ENCODE data around the gene CPED1. TPM values are rescaled to one million over a fixed set of nuclear protein-coding genes. Genes with fewer than 3 reads are reported as not detected.
"Not testable (repeated sequence)": the region's sequence is repeated elsewhere in the genome, so short reads cannot be mapped to it uniquely, and the experiment has no call there.

CPED1 gene
- total RNA-seq, 2 donors from 2014 or later: not detected

DNA sequence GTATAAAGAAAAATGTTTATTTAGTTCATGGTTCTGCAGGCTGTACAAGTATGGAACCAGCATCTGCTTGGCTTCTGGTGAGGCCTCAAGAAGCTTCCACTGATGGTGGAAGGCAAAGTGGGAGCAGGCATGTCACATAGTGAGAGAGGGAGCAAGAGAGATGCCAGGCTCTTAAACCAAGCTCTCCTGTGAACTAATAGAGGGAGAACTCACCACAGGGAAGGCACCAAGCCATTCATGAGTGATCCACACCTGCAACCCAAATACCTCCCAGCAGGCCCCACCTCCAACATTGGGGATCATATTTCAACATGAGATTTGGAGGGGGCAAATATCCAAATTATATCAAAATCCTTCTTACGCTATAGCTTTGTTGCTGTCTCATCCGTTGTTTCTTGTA, 113.1 kb downstream of the CPED1 start:
- no peak overlapping the region for H3K27ac Mint-ChIP-seq
- H3K27me3 Mint-ChIP-seq: peaks cover 13% of the 10 kb centered on the region
- H3K4me3 Mint-ChIP-seq: no peak overlapping the region
- H3K36me3 Mint-ChIP-seq (ENCODE audit: low read depth): no peaks in the 10 kb centered on the region
- no peaks in the 10 kb centered on the region for H3K4me1 Mint-ChIP-seq
- ATAC-seq (replicated peaks): no peak
- H3K9me3 Mint-ChIP-seq: no peaks in the 10 kb centered on the region

DNA sequence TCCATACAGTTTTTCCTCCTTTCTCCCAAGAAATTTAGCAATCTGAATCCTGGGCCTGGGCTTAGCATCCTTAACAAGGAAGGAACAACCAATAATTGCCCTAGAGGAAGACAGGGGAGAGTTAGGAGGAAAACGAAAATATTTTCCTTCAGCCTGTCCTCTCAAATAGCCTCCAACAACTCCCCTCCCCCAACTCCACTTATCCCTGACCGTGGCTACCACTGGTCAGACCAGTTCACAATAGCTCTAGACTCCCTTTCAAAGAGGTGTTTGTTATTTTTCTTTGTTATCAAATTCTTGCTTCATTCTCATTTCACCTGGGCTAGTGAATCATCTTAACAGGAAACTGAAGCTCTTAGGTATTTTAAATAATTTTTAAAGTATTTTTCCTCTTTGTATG, 114.1 kb downstream of the CPED1 start:
- H3K4me3 Mint-ChIP-seq: no peak overlapping the region
- H3K27ac Mint-ChIP-seq: no peak overlapping the region
- ATAC-seq (replicated peaks): no peak
- no peaks in the 10 kb centered on the region for H3K9me3 Mint-ChIP-seq
- H3K4me1 Mint-ChIP-seq: no peaks in the 10 kb centered on the region
- peaks cover 14% of the 10 kb centered on the region for H3K27me3 Mint-ChIP-seq
- no peaks in the 10 kb centered on the region for H3K36me3 Mint-ChIP-seq (ENCODE audit: low read depth)

DNA sequence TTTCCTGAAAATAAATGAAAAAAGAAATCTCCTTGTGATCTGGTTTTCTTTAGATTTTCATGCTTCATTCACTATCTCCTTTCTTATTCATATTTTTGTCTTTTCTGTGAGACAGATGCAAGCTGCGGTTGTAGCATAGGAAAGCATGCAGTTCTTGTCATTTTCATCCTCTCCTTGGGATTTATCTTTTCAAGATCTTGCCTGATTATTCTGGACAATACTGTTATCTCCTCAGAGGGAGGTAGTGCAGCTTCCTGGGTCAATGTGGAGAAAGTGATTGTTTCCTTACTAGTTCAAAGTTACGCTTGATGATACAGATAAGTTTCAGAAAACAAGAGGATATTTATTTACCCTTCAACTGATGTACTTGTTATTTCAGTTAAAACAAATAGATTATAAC, 114.6 kb downstream of the CPED1 start:
- Mint-ChIP-seq H3K9me3 (no peaks in the 10 kb centered on the region), H3K4me1 (no peaks in the 10 kb centered on the region), H3K4me3 (no peak overlapping the region), H3K27me3 (peaks cover 14% of the 10 kb centered on the region), H3K36me3 (ENCODE audit: low read depth) (no peaks in the 10 kb centered on the region), H3K27ac (no peak overlapping the region)
- no peak for ATAC-seq (replicated peaks)

DNA sequence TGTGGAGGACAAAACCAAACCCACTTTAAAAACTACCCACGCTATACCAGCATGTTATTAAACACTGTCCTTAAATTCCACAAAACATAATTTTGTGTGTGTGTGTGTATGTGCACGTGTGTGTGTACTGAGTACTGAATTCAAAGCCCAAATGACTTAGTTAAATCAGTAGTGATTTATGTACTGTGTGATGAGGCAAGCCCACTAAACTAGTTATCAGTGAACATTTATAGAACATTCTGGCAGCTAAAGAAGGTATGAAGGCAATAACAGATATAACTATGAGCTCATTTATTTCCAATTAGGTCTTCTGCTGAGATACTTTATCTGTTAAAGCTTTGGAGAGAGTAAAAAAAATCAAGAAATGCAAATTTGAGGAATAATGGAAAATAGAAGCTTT, 115.1 kb downstream of the CPED1 start:
- Mint-ChIP-seq H3K27ac (no peak overlapping the region), H3K4me1 (no peaks in the 10 kb centered on the region), H3K27me3 (peaks cover 14% of the 10 kb centered on the region), H3K4me3 (no peak overlapping the region), H3K9me3 (no peaks in the 10 kb centered on the region), H3K36me3 (ENCODE audit: low read depth) (no peaks in the 10 kb centered on the region)
- ATAC-seq (replicated peaks): no peak

DNA sequence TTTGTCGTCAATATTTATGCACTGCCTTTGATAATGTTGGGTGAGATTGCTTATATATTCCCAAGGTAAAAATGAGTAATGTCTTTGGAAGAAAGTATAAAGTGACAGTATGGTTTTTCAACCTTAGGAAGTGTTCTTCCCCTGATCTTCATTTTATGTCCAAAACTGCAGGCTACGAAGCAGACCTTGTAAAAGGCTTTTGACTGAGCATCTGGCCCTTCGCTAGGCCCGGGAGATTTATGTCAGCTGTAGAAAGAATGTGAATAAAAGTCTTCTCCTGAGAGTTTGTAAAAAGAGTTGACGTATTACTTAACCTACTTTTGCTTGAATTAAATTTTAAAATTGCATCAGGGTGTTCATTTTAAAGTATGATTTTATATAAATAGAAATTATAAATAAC, 116.8 kb downstream of the CPED1 start:
- no peak for ATAC-seq (replicated peaks)
- Mint-ChIP-seq H3K4me1 (no peaks in the 10 kb centered on the region), H3K4me3 (no peak overlapping the region), H3K9me3 (no peaks in the 10 kb centered on the region), H3K27ac (no peak overlapping the region), H3K36me3 (ENCODE audit: low read depth) (no peaks in the 10 kb centered on the region), H3K27me3 (peaks cover 18% of the 10 kb centered on the region)

DNA sequence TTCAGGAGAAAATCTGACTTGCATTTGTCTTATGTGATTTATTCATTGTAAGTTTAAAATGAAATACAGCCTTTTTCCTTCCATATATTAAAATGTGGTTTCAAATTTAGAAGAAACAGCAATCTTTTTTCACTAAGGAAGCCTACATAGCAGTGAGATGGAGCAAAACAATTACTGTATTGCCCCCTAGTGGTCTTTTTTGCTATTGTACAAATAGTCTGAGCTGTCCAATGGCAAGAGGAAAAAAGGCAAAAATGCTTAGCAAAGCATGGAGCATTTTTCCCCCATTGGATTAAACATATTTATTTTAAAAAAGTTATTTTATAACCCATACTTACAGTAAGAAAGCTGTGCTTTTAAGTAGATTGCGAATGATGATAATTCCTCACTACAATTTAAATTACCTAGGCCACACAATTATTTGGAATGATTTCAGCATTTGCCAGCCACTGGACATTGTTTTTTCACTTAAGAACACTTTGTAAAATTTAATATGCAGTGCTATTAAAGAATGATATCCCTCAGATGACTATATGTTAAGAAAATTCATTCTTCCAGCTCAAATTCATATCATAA, 119.5 kb downstream of the CPED1 start:
- Mint-ChIP-seq H3K27me3 (peaks cover 24% of the 10 kb centered on the region), H3K9me3 (no peaks in the 10 kb centered on the region), H3K4me3 (no peak overlapping the region), H3K4me1 (no peaks in the 10 kb centered on the region), H3K27ac (no peak overlapping the region), H3K36me3 (ENCODE audit: low read depth) (no peaks in the 10 kb centered on the region)
- ATAC-seq (replicated peaks): peak; percentile 78

DNA sequence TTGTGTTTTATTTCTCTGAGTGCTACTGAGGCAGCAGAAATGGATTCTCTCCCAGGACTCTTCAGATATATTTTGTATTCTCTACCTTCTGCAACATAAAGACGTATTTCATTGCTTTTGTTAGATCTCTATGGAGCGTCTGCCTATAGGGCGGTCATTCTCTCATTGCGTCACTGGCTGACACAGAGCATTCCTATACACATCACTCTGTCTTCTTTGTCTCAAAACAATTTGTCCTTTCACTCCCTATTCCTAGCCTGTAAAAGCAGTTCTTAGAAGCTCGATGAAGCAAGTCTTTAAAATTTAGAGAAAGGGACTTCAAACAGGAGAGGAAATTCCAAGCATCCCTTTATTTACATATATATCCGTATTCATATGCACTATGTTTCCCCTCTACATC, 120.6 kb downstream of the CPED1 start:
- H3K4me3 Mint-ChIP-seq: no peak overlapping the region
- no peaks in the 10 kb centered on the region for H3K4me1 Mint-ChIP-seq
- no peak overlapping the region for H3K27ac Mint-ChIP-seq
- H3K9me3 Mint-ChIP-seq: no peaks in the 10 kb centered on the region
- no peaks in the 10 kb centered on the region for H3K36me3 Mint-ChIP-seq (ENCODE audit: low read depth)
- H3K27me3 Mint-ChIP-seq: peaks cover 20% of the 10 kb centered on the region
- no peak for ATAC-seq (replicated peaks)

DNA sequence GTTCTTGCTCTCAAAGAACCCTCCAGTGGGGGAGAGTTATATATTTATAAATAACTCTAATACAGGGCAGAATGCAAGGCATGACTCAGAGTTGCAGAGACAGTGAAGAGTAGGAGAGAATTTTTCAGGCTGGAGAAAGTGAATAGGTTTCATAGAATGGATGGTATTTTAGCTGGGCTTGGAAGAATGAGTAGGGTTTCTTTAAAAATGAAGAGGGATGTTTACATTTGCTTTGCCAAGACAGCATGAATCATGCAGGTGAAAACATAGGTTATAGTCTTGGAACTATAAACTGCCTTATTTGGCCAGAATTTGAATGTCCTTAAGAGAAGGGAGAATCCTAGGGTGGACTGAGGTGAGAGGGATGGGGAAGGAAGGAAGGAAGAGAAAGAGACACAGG, 124.8 kb downstream of the CPED1 start:
- Mint-ChIP-seq H3K36me3 (ENCODE audit: low read depth) (no peaks in the 10 kb centered on the region), H3K9me3 (no peaks in the 10 kb centered on the region), H3K4me3 (no peak overlapping the region), H3K27ac (no peak overlapping the region), H3K27me3 (peaks cover 10% of the 10 kb centered on the region), H3K4me1 (no peaks in the 10 kb centered on the region)
- no peak for ATAC-seq (replicated peaks)

DNA sequence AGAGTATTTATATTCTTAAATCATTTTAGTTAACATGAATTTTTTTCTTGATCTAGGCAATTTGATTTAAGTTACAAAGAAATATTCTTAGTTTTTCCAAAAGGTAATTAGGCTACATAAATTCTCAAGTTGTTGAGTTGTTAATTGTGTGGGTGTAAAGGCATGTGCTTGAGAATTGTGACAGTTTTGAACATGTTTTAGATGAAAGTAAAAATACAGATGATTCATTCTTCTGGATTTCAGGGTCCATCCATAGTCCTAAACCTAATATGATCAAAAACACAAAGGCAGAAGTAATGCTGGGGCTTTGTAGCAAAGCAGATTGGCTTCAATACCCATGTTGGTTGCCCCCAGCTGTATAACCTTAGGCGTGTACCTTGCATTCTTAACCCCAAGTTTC, 127.9 kb downstream of the CPED1 start:
- Mint-ChIP-seq H3K4me1 (no peaks in the 10 kb centered on the region), H3K9me3 (no peaks in the 10 kb centered on the region), H3K36me3 (ENCODE audit: low read depth) (no peaks in the 10 kb centered on the region), H3K27ac (no peak overlapping the region), H3K27me3 (no peaks in the 10 kb centered on the region), H3K4me3 (no peak overlapping the region)
- ATAC-seq (replicated peaks): no peak

DNA sequence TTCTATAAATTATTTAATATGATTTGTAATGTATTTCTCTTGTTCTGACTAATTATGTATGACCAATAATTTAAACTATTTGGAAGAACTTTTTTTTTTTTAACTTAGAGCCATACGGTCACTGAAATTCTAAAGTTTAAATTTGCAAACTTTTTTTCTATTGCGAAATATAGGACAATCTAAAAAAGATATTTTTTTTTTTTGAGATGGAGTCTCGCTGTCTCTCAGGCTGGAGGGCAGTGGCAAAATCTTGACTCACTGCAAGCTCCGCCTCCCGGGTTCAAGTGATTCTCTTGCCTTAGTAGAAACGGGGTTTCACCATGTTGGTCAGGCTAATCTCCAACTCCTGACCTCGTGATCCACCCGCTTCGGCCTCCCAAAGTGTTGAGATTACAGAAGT, 130.5 kb downstream of the CPED1 start:
- H3K4me1 Mint-ChIP-seq: no peaks in the 10 kb centered on the region
- peaks cover 4% of the 10 kb centered on the region for H3K27me3 Mint-ChIP-seq
- H3K4me3 Mint-ChIP-seq: no peak overlapping the region
- ATAC-seq (replicated peaks): no peak
- no peak overlapping the region for H3K27ac Mint-ChIP-seq
- H3K9me3 Mint-ChIP-seq: no peaks in the 10 kb centered on the region
- H3K36me3 Mint-ChIP-seq (ENCODE audit: low read depth): no peaks in the 10 kb centered on the region

DNA sequence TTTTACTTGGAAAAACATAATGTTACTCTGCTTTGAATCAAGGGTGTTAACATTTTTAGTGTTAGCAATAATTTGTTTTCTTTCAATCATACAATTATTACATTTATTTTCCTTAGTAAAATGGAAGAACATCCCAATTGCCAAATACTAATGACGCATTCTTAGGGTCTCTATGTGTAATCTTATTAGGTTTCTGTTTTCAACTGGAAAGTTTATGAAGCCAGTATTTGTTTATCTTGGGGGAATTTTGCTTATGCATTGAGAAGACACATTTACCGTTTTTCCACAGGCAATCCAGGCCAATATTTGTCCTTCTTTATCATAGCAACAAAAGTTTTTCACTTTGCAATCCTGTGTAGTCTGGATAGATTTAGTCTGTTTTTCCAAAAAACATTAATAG, 134.5 kb downstream of the CPED1 start:
- no peak for ATAC-seq (replicated peaks)
- H3K27ac Mint-ChIP-seq: no peak overlapping the region
- H3K27me3 Mint-ChIP-seq: peaks cover 9% of the 10 kb centered on the region
- no peaks in the 10 kb centered on the region for H3K9me3 Mint-ChIP-seq
- no peak overlapping the region for H3K4me3 Mint-ChIP-seq
- no peaks in the 10 kb centered on the region for H3K36me3 Mint-ChIP-seq (ENCODE audit: low read depth)
- no peaks in the 10 kb centered on the region for H3K4me1 Mint-ChIP-seq

DNA sequence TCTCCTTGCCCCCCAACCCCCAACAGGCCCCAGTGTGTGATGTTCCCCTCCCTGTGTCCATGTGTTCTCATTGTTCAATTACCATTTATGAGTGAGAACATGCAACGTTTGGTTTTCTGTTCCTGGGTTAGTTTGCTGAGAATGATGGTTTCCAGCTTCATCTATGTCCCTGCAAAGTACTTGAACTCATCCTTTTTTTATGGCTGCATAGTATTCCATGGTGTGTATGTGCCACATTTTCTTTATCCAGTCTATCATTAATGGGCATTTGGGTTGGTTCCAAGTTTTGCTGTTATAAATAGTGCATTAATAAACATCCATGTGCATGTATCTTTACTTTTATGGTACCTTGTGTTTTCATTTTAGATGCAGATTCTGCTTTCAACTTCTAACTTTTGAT, 136.9 kb downstream of the CPED1 start:
- not testable (repeated sequence) for H3K9me3 Mint-ChIP-seq; H3K4me3 Mint-ChIP-seq; H3K4me1 Mint-ChIP-seq; H3K27ac Mint-ChIP-seq; H3K27me3 Mint-ChIP-seq; H3K36me3 Mint-ChIP-seq (ENCODE audit: low read depth); ATAC-seq (replicated peaks)

DNA sequence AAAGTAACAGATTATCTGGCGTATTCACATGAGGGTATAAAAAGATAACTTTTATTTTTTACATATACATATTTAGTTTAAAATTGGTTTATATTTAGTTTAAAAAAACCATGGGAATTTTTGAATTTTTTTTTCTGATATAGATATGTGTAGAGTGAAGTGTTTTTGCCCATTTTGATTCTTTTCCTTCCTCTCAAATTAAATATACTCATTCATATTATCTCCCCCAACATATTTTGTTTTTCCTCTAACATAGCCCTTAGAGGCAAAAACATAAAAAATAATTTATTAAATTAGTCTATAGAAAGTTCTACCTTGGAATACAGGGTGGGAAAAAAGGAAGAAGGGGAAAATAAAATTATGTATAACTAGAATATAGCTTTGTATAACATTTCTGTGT, 137.7 kb downstream of the CPED1 start:
- Mint-ChIP-seq H3K27me3 (peaks cover 9% of the 10 kb centered on the region), H3K9me3 (no peaks in the 10 kb centered on the region), H3K36me3 (ENCODE audit: low read depth) (no peaks in the 10 kb centered on the region), H3K4me3 (no peak overlapping the region), H3K27ac (no peak overlapping the region), H3K4me1 (no peaks in the 10 kb centered on the region)
- ATAC-seq (replicated peaks): no peak

DNA sequence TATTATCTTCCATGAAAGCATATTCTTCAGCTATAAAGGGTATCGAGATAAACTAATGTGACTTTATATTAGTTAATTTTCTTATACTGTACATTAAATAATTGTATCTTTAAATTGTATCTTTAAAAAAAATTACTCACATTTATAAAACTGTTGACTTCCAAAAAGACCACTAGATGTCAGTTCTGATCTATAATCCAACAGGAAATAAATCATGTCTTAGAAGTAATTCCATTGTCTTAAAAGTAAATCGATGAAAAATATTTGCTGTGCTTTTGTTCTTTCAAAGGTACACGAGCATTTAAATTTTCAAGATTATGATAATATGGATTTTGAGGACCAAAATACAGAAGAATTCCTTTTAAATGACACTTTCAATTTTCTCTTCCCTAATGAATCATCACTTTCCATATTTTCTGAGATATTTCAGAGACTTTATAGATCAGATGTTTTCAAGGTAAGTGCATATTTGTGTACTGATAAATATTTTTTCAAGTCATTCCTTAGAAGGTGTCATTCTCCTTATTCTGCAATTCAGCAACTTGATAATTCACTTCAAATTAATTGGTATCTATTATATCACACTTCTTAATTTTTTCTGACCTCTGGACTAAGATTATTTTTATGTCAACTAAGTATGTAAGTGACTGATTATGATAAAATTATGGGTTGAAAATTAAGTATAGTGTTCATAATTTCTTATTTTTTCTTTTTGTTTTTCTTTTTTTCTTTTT, 138.5 kb downstream of the CPED1 start:
- H3K27me3 Mint-ChIP-seq: peaks cover 9% of the 10 kb centered on the region
- no peaks in the 10 kb centered on the region for H3K36me3 Mint-ChIP-seq (ENCODE audit: low read depth)
- no peak overlapping the region for H3K4me3 Mint-ChIP-seq
- no peaks in the 10 kb centered on the region for H3K9me3 Mint-ChIP-seq
- H3K27ac Mint-ChIP-seq: no peak overlapping the region
- H3K4me1 Mint-ChIP-seq: no peaks in the 10 kb centered on the region
- no peak for ATAC-seq (replicated peaks)

DNA sequence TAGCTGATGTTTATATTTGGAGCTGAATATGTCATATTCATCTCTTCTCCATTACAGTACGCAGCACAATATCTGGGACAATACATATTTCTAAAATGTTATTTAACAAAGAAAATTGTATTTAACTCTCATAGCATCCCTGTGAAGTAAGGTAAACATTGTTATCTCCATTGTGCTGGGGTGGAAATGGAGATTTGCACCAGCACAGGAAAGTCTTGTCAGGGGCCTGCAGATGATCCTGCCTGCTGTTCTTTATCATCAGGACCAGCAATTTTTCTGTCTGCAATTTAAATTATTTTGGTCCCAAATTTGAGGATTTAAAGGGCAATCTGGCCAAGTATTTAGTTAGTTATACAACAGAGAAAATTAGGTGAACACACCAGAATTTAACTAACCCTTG, 144.4 kb downstream of the CPED1 start:
- H3K9me3 Mint-ChIP-seq: no peaks in the 10 kb centered on the region
- no peak for ATAC-seq (replicated peaks)
- H3K27ac Mint-ChIP-seq: no peak overlapping the region
- no peaks in the 10 kb centered on the region for H3K36me3 Mint-ChIP-seq (ENCODE audit: low read depth)
- H3K27me3 Mint-ChIP-seq: peaks cover 4% of the 10 kb centered on the region
- H3K4me1 Mint-ChIP-seq: no peaks in the 10 kb centered on the region
- no peak overlapping the region for H3K4me3 Mint-ChIP-seq

DNA sequence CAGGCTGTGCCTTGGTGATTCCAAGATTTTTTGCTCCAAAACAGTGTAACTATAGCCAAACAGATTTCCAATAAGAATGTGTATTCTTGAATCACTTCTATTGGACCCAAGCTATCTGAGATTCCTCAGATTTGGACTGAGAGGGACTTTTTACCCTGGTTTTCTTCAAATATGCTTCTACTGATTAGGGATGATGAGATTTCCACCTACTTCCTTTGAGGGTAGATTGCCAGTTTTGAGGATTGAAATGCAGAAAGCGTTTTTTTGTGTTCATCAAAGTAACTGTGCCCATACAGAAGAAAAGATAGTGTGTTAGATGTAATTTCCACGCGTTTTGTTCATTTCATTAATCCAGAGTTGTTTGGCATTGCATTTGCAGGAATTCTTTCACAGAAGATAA, 144.9 kb downstream of the CPED1 start:
- Mint-ChIP-seq H3K9me3 (no peaks in the 10 kb centered on the region), H3K4me1 (no peaks in the 10 kb centered on the region), H3K36me3 (ENCODE audit: low read depth) (no peaks in the 10 kb centered on the region), H3K27me3 (peaks cover 4% of the 10 kb centered on the region), H3K4me3 (no peak overlapping the region), H3K27ac (no peak overlapping the region)
- no peak for ATAC-seq (replicated peaks)
